HG03469 (cell line): Measurements from ENCODE around the gene TGM1.
"Not testable (repeated sequence)": the region's sequence is repeated elsewhere in the genome, so short reads cannot be mapped to it uniquely, and the experiment has no call there.

Source experiments
- ATAC-seq: cut with Tn5 transposase; IDR thresholded peaks from one replicate; pipeline ENCODE4 v1.9.1; 2021; ENCODE audit warnings: mild to moderate bottlenecking, moderate library complexity, moderate number of reproducible peaks; ENCODE audit not compliant: unreplicated experiment

Gene TGM1

DNA sequence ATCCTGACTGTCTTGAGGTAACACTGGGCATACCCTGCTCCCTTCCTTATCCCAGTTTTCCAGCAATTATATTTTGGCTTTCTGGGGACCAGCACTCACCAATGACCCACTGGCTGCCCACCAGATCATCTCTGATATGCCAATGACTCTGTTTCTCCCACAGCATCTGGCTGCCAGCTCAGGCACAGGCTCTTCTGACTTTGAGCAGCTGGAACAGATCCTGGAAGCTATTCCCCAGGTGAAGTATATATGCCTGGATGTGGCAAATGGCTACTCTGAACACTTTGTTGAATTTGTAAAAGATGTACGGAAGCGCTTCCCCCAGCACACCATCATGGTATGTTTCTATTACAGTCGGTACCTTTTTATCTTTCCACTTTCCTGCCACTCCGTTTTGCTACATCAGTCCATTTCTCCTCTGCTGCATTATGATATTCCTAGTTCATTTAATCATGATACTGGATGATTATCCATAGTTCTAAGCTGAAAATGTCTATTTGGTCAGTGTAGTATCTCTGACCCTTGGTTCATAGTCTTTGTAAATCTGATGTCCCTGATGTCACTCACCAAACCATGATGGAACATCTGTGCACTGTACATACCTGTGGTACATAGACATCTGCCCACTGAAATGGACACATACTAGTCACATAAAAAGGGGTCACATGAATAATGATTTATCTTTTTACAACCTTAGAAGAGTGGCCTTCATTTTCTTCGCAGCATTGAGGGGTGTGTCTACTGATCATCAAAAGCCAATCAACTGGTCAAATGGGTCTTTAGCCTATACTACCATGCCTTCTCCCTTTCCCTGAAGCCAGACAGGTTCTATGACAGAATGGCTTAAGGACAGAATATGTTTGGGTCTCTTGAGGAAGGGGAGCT, 26.9 kb downstream of the TGM1 start:
- no peak for ATAC-seq

DNA sequence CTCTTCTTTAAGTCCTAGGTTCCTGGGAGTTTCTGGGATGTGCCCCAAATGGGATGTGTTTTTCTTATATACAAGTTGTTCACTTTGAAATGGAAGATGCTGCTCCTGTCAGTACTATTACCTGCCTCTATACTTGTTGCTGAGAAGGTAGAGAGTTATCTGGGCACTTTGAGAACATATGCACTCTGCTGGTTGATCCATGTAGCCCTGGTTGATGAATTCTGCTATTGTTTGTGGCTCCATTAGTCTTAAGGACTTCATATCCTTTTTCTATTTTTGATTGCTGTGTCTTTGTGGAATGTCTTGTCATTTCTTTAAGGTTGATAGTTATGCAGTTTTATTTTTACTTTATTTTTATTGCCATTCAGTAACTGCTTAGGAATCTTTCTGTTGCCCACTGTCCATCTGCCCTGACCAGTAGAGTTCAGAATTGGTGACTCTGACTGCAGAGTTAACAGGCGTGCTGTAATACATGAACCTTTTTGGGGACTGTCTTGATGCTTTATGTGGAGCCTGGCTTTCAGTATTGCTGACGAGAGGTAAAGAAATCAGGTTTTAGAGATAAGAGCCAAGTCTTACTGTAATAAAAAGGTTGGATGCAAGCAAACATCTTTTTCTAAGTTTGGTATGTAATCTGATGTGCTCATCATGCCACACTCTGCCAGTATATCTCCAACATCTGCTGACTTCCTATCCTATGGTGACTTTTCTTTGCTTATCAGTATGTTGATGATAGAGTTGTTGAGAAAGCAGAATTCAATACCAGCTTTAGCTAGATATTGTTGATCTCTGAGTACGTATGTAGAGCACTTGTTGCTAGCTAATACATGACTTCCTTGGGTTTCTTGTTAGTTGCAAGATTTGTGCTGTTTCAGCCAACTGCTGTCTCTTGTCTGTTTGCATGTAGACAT, 28.6 kb downstream of the TGM1 start:
- no peak for ATAC-seq

DNA sequence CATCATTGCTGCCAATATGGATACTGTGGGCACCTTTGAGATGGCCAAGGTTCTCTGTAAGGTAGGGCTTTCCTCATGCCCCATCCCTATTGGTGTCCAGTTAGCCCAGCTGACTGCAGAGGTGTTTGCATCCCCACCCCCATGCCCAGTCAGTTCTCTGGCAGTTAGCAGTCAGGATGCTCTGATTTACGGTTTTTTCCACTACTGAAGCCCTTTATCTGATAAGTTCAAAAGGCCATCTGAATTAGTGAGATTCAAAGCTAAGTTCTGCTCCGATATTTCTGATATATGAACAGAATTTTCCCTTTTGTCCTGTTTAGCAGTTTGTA, 29.5 kb downstream of the TGM1 start:
- ATAC-seq: no peak

DNA sequence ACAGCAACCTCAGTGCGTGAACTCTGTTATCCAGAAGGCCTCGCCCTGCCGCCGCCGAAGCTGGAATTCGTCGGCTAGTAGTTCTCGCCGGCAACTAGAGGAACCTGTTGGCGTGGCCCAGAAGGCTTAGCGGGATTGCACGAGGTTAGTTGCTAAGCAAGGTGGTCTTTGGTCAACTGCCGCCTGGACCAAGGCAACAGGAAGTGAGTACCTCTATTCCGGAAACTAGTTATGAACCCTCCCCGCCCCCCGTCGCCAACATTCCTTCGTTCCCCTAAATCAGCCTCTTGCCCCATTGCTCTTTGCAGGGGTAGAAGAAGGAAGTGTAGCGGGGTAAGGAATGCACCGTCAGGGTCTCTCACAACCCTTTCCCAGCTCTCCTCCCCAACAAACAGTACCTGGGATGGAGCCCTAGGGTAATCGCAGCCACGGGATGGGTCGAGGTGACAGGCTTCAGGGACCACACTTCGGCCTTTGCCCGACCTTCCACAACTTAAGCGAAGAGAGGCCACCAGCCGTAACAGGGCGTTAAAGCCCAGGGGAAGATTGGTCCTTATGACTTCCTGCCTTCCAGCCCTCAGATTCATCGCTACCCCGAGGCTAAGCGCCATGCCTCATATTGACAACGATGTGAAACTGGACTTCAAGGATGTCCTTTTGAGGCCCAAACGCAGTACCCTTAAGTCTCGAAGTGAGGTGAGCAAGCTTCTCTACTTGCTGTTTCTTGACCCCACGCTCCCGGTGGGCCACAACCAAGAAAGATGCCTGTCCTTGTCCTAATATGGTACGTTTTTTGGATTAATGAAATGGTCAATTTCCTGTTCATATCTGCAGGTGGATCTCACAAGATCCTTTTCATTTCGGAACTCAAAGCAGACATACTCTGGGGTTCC, 30.1 kb downstream of the TGM1 start, which contains the start of gene GMPR2:
Gene GMPR2 (plus strand): TSS at position 285 of the 893 bp plus-strand sequence. CDS start 325 bp downstream, at position 610.
- peak; percentile 29 for ATAC-seq

DNA sequence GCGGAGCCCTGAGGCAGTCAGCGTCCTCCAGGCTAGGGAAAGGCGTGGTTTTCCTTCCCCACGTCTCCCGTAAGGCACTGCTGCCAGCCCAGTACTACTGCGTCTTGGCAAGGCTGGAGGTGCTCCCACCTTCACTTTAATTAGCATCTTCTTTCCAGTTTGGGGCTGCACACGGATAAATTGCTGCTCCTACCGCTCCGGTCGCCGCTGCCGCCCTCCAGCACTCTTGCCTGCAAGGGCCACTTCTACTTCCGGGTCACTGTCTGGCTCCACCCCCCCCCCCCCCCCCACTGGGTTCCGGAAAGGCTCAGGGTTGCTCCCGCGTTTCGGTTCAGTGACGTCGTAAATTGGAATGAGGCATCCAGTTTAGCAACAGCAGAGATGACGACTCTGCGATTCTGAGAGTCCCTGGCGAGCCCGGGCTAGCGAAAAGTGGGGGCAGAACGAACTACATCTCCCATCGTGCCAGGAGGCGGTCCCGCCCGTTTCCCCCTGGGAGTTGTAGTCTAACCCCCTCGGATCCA, 30.8 kb downstream of the TGM1 start, which contains the start of gene NEDD8:
Gene NEDD8 (minus strand): TSS at position 247 of the 524 bp plus-strand sequence. CDS start 100 bp downstream, at position 147.
- ATAC-seq: peak; percentile 53

DNA sequence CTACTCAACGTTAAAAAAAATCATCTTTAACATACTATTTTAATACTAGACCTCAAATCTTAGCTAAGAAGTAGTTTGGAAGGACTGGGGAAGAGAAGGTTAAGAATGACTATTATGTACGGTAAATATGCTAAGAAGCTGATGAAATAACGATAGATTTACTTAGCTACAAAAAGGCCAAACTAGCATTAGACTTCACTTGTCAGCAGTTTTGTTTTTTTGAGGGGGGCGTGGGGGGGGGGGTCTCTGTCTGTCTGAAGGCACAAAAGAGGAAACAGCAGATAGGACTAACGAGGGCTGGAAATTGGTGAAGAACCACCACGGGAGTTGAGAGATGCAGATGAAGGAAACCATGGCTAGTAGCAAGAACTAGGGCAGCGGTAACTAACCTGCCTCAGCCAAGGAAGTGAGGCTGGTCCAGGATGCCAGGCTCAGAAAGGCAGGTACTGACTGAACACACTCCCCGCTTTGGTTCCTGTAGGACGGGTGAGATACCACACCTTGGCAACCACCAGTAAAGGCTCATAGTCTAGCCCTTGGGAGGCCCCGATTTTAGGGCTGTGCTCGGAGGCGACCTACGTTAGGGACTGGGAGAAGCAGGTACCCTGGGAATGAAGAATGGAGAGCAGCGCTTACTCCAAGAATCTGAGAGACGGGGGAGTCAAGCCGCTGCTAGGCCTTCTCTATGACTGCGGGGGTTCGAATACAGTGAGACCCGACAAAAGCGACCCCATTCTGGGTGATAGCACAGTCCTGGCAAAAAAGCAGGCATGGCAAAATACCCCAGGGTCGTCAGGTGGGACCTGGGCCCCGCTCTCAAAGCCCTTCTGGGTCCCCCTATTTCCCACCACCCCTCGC, 31.5 kb downstream of the TGM1 start:
- ATAC-seq: no peak

DNA sequence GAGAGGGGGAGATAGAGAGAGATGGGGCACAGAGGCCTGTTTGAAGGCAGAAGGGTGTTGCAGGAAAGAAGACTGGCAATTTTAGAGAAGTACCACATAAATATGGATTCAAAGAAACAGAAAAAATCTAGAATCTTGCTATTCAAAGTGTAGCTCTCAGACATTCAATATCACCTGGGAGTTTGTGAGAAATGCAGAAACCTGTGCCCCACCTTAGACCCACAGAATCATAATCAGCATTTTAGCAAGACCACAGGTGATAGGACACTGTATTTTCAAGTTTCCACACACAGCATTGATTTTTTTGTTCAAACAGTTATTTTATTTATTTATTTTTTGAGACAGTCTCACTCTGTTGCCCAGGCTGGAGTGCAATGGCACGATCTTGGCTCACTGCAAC, 34.1 kb downstream of the TGM1 start:
- ATAC-seq: no peak

DNA sequence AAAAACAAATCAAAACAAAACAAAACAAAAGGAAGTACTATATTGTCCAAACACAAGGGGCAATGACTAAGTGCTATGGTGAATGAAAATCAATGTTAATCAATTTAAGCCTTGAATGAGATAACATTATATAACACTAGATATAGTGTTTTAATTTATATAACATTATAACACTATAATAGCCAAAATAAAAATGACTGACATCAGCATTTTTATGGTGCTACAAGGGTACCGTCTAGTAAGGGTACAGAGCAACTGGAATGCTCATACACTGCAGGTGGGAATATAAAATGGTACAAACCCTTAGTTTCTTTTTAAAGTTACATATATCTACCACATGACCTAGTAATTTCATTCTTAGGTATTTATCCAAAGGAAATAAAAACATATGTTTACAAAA, 36.5 kb downstream of the TGM1 start:
- ATAC-seq: no peak

DNA sequence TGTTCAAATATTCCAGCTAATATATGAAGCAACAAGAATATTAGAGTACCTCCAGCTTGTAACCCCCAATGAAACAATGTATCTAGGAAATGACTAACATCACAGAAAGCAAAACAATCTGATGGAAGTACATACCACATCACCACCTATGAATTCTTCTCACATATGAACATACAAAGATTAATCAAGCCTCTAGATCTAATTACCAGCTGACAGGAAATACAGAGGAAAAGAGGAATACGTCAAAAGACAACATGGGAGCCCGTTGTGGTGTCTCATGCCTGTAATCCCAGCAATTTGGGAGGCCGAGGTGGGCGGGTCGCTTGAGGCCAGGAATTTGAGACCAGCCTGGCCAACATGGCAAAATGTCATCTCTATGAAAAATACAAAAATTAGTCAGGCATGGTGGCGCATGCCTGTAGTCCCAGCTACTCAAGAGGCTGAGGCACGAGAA, 38.3 kb downstream of the TGM1 start:
- no peak for ATAC-seq

DNA sequence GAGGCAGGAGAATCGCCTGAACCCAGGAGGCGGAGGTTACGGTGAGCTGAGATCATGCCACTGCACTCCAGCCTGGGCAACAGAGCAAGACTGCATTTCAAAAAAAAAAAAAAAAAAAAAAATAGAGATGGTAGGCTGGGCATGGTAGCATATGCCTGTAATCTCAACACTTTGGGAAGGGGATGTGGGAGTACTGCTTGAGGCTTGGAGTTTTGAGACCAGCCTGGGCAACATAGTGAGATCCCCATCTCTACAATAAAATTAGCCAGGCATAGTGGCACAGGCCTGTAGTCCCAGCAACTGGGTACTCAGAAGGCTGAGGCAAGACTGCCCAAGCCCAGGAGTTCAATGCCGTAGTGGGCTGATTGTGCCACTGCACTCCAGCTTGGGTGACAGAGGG, 40.0 kb downstream of the TGM1 start:
- ATAC-seq: not testable (repeated sequence)

DNA sequence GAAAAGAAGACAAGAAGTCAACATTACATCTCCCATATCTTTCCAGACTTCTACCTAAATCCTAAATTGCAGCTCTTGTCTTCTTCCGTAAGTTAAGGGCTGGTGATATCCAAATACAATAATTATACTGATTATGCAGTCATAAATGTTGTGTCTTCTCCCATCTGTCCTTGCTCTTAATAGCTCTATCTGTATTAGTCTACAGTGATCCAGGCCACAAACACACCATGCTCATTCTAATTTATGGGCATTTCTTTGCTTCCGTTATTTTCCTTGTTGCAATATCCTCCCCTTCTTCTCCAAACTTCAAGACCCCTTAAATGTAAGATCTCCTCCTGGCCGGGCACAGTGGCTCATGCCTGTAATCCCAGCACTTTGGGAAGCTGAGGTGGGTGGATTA, 43.5 kb downstream of the TGM1 start:
- ATAC-seq: no peak

DNA sequence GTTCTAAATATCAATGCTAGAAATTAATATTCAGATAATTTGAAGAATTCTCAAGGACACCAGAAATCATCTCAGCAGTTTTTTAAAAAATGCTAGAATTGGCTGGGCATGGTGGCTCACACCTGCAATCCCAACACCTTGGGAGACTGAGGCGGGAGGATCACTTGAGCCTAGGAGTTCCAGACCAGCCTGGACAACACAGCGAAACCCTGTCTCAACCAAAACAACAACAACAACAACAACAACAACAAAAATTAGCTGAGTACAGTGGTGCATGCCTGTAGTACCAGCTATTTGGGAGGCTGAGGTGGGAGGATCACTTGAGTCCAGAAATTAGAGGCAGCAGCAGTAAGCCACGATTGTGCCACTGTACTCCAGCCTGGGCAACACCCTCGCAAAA, 43.9 kb downstream of the TGM1 start:
- ATAC-seq: no peak

DNA sequence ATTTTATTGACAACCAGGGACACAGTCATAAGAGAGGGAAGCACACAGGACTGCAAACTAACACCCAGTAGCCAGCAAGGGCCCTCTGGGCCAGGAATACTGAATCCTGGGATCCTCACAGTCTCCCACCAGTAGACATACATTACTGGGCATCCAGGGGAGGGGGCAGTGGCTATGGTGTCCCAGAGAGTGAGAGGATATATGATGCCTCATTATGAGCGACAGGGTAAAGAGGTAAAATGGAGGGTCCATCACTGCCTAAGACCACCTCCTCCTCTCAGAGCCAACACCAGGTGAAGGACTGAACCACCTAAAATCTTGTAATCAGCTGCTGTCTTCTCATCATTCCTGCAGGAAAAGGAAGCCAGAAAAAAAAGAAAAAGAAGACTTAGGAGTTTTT, 46.1 kb downstream of the TGM1 start:
- not testable (repeated sequence) for ATAC-seq

DNA sequence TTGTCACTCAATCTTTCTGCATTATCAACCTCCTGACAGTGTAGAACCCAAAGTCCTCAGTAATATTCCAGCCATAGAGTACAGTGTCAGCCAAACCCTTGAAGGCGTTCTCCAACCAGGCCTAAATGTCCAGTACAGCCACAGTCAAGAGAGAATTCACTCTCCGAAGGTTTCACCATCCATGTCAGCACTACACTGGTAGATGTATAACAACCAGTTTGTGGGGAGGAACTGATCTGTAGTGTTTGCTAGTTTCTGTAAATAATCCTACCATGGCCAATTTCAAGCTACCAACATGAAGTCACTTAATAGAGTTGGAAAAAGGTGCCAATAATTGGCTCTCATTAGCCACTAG, 46.7 kb downstream of the TGM1 start:
- no peak for ATAC-seq

DNA sequence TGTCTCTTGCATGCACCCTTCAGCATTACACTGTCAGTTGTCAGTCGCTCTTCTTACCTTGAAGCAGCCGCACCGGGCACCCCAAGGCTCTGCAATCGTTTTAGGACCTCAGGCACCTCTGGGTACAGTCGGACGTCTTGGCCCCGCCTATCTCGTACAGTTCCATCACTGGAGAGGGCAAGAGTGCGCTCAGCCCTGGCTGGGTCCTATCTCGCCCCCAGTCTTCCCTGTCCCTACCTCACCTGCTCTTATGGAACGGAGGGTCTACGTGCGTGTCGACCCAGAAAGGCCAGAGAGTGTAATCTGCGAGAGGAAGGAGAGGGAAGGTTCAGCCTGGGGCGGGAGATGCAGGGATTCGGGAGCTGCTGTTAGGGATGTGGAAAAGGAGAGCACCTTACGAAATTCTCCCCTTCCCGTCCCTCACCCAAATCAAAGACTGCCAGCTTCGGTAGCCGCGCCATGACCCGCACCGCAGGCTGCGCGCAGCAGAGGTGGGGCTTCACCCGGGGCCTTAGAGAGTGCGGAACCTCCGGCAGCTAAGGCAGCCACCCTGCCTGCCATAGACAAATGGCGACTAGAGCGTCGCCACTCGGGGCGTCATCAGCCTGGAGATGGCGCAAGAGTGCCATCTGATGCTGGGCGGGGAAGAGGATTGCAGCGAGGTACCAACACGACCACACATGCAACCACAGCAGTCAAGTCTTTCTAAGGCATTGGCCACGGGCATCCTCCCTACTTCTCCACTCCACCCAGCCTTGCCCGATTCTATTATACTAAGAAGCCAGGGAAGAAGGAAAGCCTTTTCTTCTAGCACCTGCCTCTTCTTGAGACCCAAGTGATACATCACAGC, 47.3 kb downstream of the TGM1 start, which contains the start of gene MDP1:
Gene MDP1 (minus strand): TSS at position 572 of the 850 bp plus-strand sequence. CDS start 111 bp downstream, at position 461.
- ATAC-seq: peak; percentile 54

DNA sequence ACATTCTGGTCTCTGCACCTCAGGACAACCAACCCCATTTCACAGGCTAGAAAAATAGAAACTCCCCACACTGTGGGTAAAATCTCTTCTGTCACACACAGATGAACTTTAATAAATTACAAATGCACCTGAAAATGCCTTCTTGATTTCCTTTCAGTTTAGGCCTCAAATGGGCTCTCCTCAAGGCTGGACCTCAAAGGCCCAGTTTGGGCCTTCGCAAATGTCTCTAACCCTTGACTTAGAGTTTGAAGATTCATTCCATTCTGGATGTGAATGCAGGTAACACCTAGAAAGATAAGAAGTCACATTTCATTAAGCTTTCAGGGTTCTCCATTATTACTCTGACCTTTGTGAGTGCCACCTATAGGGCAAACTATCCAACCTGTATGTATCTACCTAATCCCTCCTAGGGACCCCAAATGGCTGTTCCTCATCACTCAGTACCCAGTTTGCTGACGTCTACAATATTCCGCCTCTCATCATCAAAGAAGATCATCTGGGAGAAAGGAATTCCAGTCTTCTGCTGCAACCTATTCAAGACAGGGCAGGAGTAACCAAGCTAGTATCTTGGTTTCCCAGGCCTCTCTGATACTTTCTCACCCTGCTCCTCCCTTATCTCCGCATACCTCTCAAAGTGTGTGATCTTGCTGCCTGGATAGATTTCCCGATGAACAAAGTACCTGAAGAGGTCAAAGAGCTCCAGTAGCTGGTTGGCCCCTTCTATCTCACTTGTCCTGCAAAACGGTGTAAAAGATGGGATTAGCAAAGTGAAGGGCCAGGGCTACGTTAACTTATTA, 48.9 kb downstream of the TGM1 start:
- ATAC-seq: no peak
